Gastroesophageal sphincter (tissue), 4 donors: Measurements from ENCODE around the gene PRKAG2. TPM values are rescaled to one million over a fixed set of nuclear protein-coding genes. Genes with fewer than 3 reads are reported as not detected.
A peak's percentile ranks its signal among the peaks of the same experiment; 100 is the strongest.

ENCODE experiments used
- ATAC-seq: fragments of 150-250 bp; one replicate; pipeline ENCODE4 v1.9.1; 2016; ENCODE audit warnings: mild to moderate bottlenecking, moderate library complexity
- H3K27ac ChIP-seq, 4 donors: fragments of 200-600 bp; sonication (generic) in 3 of 4; 1 replicate in 3 of 4; 2 replicates in 1 of 4; pipeline ENCODE4 v1.5.1; 2016 to 2019
- H3K27me3 ChIP-seq: fragments of 200-600 bp; sonication (generic); one replicate; pipeline ENCODE4 v1.5.1; 2019
- H3K36me3 ChIP-seq, 2 donors: fragments of 200-600 bp; sonication (generic); one replicate each; pipeline ENCODE4 v1.5.1; 2019; ENCODE audit warnings: control low read depth in 1 of 2
- H3K4me1 ChIP-seq, 3 donors: fragments of 200-600 bp; sonication (generic); 1 replicate in 2 of 3; 2 replicates in 1 of 3; pipeline ENCODE4 v1.5.1; 2016 to 2019; ENCODE audit warnings: control low read depth in 2 of 3
- H3K4me3 ChIP-seq, 2 donors: fragments of 200-600 bp; sonication (generic); one replicate each; pipeline ENCODE4 v1.5.1; 2019; ENCODE audit warnings: mild to moderate bottlenecking in 1 of 2, moderate library complexity in 1 of 2
- H3K9me3 ChIP-seq, 3 donors: fragments of 200-600 bp; sonication (generic); one replicate each; pipeline ENCODE4 v1.5.1; 2017 to 2019; ENCODE audit warnings: control low read depth in 2 of 3
- EP300 ChIP-seq: sonication (generic); formaldehyde crosslinking; IDR thresholded peaks from one replicate; pipeline ENCODE4 v1.6.1; 2017; ENCODE audit warnings: antibody characterized with exemption, mild to moderate bottlenecking
- POLR2A ChIP-seq, 2 donors: fragments of 450-650 bp; IDR thresholded peaks; one replicate each; pipeline ENCODE4 v1.6.1; 2017; ENCODE audit warnings: antibody characterized with exemption in 2 of 2, mild to moderate bottlenecking in 2 of 2, moderate library complexity in 1 of 2
- POLR2AphosphoS5 ChIP-seq: sonication (generic); formaldehyde crosslinking; IDR thresholded peaks from one replicate; pipeline ENCODE4 v1.6.1; 2017; ENCODE audit warnings: antibody characterized with exemption
- WGBS, 2 donors: methylation state at CpG; one replicate each; pipeline ENCODE4 v1.1.5; 2018; ENCODE audit warnings: low coverage in 1 of 2; 5-methylcytosine and 5-hydroxymethylcytosine counted together
- total RNA-seq, 4 donors: library from RNA; depleted of rRNA; stranded (reverse); fragments of >200 nt; gene quantifications; one replicate each; pipeline ENCODE4 v1.1.0, GENCODE V29; 2016
- TF ChIP-seq, protein P1 (sequence below), 4 experiments: fragments of 200-600 bp in 2 of 4; fragments of 450-650 bp in 2 of 4; sonication (generic) in 1 of 4; IDR thresholded peaks; one replicate each; pipeline ENCODE4 v1.5.1; 2017 to 2019; ENCODE audit warnings: antibody characterized with exemption in 4 of 4, mild to moderate bottlenecking in 2 of 4, moderate library complexity in 2 of 4

Gene PRKAG2
- total RNA-seq, 4 donors from 2014 or later, result 48.9 to 89.0 (median 75.7) TPM

DNA sequence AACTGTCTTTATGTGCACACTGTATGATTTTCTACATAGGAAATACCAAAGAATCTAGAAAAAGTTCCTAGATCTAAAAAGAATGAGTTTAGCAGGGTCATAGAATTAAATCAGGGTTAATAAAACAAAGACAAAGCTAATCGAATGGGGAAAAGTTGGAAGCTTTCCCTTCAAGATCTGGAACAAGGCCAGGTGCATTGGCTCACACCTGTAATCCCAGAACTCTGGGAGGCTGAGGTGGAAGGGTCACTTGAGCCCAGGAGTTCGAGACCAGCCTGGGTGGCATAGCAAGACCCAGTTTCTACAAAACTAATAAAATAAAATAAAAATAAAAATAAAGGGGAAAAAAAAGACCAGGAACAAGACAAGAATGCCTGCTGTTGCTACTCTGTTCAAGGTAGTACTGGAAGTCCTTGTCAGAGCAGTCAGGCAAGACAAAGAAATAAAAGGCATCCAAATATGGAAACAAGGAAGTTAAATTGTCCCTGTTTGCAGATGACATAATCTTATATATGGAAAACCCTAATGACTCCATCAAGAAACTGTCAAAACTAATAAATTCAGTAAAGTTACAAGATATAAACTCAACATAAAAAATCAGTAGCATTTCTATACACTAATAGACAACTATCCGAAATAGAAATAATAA, 281.1 kb downstream of the PRKAG2 start:
- TF ChIP-seq, protein P1, sequence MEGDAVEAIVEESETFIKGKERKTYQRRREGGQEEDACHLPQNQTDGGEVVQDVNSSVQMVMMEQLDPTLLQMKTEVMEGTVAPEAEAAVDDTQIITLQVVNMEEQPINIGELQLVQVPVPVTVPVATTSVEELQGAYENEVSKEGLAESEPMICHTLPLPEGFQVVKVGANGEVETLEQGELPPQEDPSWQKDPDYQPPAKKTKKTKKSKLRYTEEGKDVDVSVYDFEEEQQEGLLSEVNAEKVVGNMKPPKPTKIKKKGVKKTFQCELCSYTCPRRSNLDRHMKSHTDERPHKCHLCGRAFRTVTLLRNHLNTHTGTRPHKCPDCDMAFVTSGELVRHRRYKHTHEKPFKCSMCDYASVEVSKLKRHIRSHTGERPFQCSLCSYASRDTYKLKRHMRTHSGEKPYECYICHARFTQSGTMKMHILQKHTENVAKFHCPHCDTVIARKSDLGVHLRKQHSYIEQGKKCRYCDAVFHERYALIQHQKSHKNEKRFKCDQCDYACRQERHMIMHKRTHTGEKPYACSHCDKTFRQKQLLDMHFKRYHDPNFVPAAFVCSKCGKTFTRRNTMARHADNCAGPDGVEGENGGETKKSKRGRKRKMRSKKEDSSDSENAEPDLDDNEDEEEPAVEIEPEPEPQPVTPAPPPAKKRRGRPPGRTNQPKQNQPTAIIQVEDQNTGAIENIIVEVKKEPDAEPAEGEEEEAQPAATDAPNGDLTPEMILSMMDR (IDR thresholded peaks at IDR 0.05), result no peak
- TF ChIP-seq POLR2AphosphoS5, result no peak
- TF ChIP-seq EP300, result no peak
- no peak for TF ChIP-seq POLR2A (IDR thresholded peaks at IDR 0.05)
- Histone ChIP-seq H3K36me3 (peaks cover 0 to 28% of the 10 kb centered on the region in 2 donors), H3K4me3 (no peak overlapping the region), H3K27ac (peak overlapping the region in 2 of 4 donors; percentile 81 to 94), H3K4me1 (peaks cover 11 to 71% (median 14%) of the 10 kb centered on the region in 3 donors), H3K9me3 (no peaks in the 10 kb centered on the region), H3K27me3 (no peaks in the 10 kb centered on the region)
- no peak for ATAC-seq
- 71 to 100% methylated on average over 1 to 3 of the region's 3 CpGs for WGBS, 2 donors

DNA sequence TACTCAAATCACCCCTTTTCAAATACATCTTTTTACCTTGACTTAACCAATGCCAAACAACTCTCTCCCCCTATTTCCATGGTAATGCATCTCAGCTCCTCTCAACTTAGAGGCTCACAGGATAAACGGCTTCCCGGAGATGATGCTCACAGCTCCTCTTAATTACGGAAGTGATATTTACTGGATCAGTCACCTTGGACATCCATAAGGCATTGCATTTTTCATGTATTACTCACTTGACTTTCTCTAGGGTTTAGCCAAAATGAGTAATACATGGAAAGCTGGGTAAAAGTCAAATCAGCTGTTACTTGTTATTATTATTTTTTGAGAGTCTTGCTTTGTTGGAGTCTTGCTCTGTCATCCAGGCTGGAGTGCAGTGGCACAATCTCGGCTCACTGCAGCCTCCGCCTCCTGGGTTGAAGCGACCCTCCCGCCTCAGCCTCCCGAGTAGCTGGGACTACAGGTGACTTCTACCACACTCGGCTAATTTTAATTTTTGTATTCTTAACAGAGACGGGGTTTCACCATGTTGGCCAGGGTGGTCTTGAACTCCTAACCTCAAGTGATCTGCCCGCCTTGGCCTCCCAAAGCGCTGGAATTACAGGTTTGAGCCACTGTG, 283.9 kb downstream of the PRKAG2 start:
- Histone ChIP-seq H3K27ac (peak overlapping the region in 2 of 4 donors; percentile 2 to 51), H3K36me3 (peaks cover 0 to 33% of the 10 kb centered on the region in 2 donors), H3K9me3 (no peaks in the 10 kb centered on the region), H3K4me3 (no peak overlapping the region), H3K27me3 (no peaks in the 10 kb centered on the region), H3K4me1 (peaks cover 0 to 43% (median 3%) of the 10 kb centered on the region in 3 donors)
- peak; percentile 92 for TF ChIP-seq POLR2AphosphoS5
- TF ChIP-seq, protein P1 (IDR thresholded peaks at IDR 0.05), result no peak
- peak; percentile 80 for ATAC-seq
- WGBS, 2 donors, result 39 to 62% methylated on average over 6 to 9 of the region's 12 CpGs

DNA sequence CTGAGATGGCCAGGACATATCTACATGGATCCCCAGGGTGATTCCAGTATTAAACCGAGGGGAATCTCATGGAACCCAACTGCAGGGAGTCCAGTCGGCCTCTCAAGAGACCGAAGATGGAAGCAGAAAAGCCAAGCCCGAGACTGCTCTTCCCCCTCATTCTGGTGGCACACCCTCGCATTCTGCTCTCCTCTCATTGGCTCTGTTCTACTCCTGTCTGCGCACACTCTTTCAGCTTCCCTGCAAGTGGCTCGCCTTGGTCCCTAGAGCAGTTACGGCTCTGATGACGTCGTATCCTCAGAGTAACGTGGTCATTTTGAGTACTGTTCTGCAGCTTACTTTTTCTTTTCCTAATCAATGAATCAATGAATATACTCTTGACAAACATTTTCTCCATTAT, 284.6 kb downstream of the PRKAG2 start:
- Histone ChIP-seq H3K4me1 (peaks cover 0 to 38% (median 3%) of the 10 kb centered on the region in 3 donors), H3K9me3 (no peaks in the 10 kb centered on the region), H3K4me3 (no peak overlapping the region), H3K27ac (peak overlapping the region in 2 of 4 donors; percentile 2 to 49), H3K36me3 (peaks cover 0 to 33% of the 10 kb centered on the region in 2 donors), H3K27me3 (no peaks in the 10 kb centered on the region)
- no peak for ATAC-seq
- 91 to 100% methylated on average over 7 to 10 of the region's 11 CpGs for WGBS, 2 donors
- TF ChIP-seq EP300 (no peak), POLR2A (IDR thresholded peaks at IDR 0.05) (no peak), POLR2AphosphoS5 (no peak)
- TF ChIP-seq, protein P1 (IDR thresholded peaks at IDR 0.05), result no peak

DNA sequence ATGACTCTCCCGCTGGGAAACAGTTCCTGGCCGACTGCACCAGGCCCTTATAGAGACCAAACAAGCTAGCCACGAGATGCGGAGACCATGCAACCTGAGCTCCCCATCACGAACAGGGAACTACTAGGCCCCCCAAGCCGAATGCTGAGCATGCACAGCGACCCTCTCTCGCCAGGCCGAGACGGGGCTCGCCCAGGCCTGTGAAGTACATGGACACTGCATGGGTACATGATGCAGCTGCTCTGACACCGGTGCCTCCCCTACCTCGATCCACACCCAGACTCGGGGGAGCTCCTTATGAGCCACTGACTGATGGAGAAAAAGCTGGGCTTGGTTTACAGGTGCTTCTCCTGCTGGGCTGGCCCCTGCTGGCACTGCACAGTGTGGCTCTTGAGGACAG, 285.0 kb downstream of the PRKAG2 start:
- 93% methylated on average over 11 of the region's 14 CpGs; no CpG with 5 or more reads in 1 of the 2 donors for WGBS, 2 donors
- no peak for ATAC-seq
- TF ChIP-seq POLR2A (IDR thresholded peaks at IDR 0.05), result no peak
- TF ChIP-seq, protein P1 (IDR thresholded peaks at IDR 0.05), result no peak
- no peak for TF ChIP-seq EP300
- no peaks in the 10 kb centered on the region for H3K27me3 ChIP-seq
- peaks cover 0 to 33% of the 10 kb centered on the region in 2 donors for H3K36me3 ChIP-seq
- peak overlapping the region in 1 of 4 donors; percentile 49 for H3K27ac ChIP-seq
- no peaks in the 10 kb centered on the region for H3K9me3 ChIP-seq
- H3K4me1 ChIP-seq, result peaks cover 0 to 38% (median 3%) of the 10 kb centered on the region in 3 donors
- H3K4me3 ChIP-seq, result no peak overlapping the region
